Measurements from ENCODE around the gene KLHL29. TPM values are rescaled to one million over a fixed set of nuclear protein-coding genes. Genes with fewer than 3 reads are reported as not detected.

Gene KLHL29
- total RNA-seq, 1 experiment from 2014 or later = 2.4 TPM

- Histone ChIP-seq H4K5ac (ENCODE audit: insufficient read length, low read depth, low read length) (no peak overlapping the region), H3K56ac (ENCODE audit: insufficient read length, low read depth, low read length) (no peak overlapping the region), H2BK120ac (ENCODE audit: low read depth, low read length, poor library complexity, severe bottlenecking) (no peak overlapping the region), H4K20me1 (ENCODE audit: control insufficient read depth, insufficient read depth, insufficient read length) (no peaks in the 10 kb centered on the region), H3K9me3 (ENCODE audit: control insufficient read depth, low read depth, low read length) (no peaks in the 10 kb centered on the region), H3K4me2 (ENCODE audit: insufficient read depth, insufficient read length, low read length) (no peak overlapping the region), H3K27ac (ENCODE audit: insufficient read length, low read depth, low read length) (no peak overlapping the region), H3K9ac (ENCODE audit: extremely low read depth, insufficient read length, low read length) (no peak overlapping the region), H2BK5ac (ENCODE audit: insufficient read length, low read length) (no peak overlapping the region), H3K79me2 (ENCODE audit: insufficient read depth, low read length) (no peaks in the 10 kb centered on the region), H3K14ac (ENCODE audit: insufficient read depth, low read length) (peak overlapping the region; percentile 48), H3K79me1 (ENCODE audit: insufficient read depth, low read depth, low read length, poor library complexity, severe bottlenecking) (no peaks in the 10 kb centered on the region), H2AK5ac (ENCODE audit: insufficient read length, low read length) (no peak overlapping the region), H2AFZ (ENCODE audit: low read length) (no peak overlapping the region), H3K27me3 (ENCODE audit: insufficient read depth, low read length) (no peaks in the 10 kb centered on the region), H3T11ph (ENCODE audit: low read length) (no peak overlapping the region), H2BK12ac (ENCODE audit: insufficient read length, low read depth, low read length) (no peak overlapping the region), H3K23ac (ENCODE audit: insufficient read length, low read depth, low read length) (no peak overlapping the region), H4K8ac (replicated peaks; ENCODE audit: insufficient read length, low read depth, low read length) (no peak overlapping the region), H3K23me2 (ENCODE audit: insufficient read length, low read depth, low read length, poor library complexity, severe bottlenecking) (no peaks in the 10 kb centered on the region), H4K91ac (ENCODE audit: insufficient read length, low read depth, low read length) (no peak overlapping the region), H2BK20ac (ENCODE audit: low read depth, low read length, poor library complexity, severe bottlenecking) (no peak overlapping the region), H3K4me1 (ENCODE audit: insufficient read depth, low read length) (peaks cover 8% of the 10 kb centered on the region), H3K18ac (ENCODE audit: insufficient read length, low read depth, low read length) (peak overlapping the region; percentile 54), H3K4ac (ENCODE audit: low read depth, low read length) (no peak overlapping the region), H2BK15ac (ENCODE audit: low read depth, low read length) (no peak overlapping the region)
- WGBS (ENCODE audit: extremely low coverage, insufficient read length, low lambda C conversion rate) = no CpG with 5 or more reads among the region's 11 CpGs
- TF ChIP-seq CTCF (conservative IDR thresholded peaks at IDR 0.05) = no peak
- Mint-ChIP-seq H3K4me1 (peaks cover 35 to 38% of the 10 kb centered on the region in 2 experiments), H3K27me3 (ENCODE audit: low read depth) (peaks cover 2% of the 10 kb centered on the region; the same call in 1 of the 2 replicates), H3K27ac (0 out of 7 replicates have a peak overlapping the region, but pooled peaks of 1 of the 3 experiments have one; percentile 64), H3K4me3 (no peak overlapping the region), H3K36me3 (ENCODE audit: insufficient read depth in 1 of 3, low read depth in 3 of 3) (no peaks in the 10 kb centered on the region), H3K9me3 (no peaks in the 10 kb centered on the region)
- DNase-seq = no peak
These were observed 144.7 kb downstream of the KLHL29 start for GRCh38 chr2:23529659-23530058.
